GM19455 (cell line): ENCODE measurements around the gene SLC12A8.

Experiments
- ATAC-seq: cut with Tn5 transposase; IDR thresholded peaks from one replicate; pipeline ENCODE4 v1.9.1; 2021; ENCODE audit not compliant: unreplicated experiment

Gene SLC12A8

GRCh38 chr3:125033616-125034015, 178.9 kb downstream of the SLC12A8 start:
- ATAC-seq, result no peak

- no peak for ATAC-seq
Measured at GRCh38 chr3:125033135-125033534, 179.4 kb downstream of the SLC12A8 start.

- ATAC-seq, result no peak
Measured at GRCh38 chr3:125032683-125033082, 179.9 kb downstream of the SLC12A8 start.
